Parathyroid adenoma (tissue), 2 donors: Measurements from ENCODE around the gene GHITM.

ENCODE experiments used
- H2AFZ ChIP-seq: fragments of 300-600 bp; sonication (generic); one replicate; pipeline ENCODE4 v1.7.0; 2017; ENCODE audit warnings: antibody characterized with exemption, mild to moderate bottlenecking
- H3K27ac ChIP-seq: fragments of 300-600 bp; sonication (generic); one replicate; pipeline ENCODE4 v1.7.0; 2017
- H3K27me3 ChIP-seq: fragments of 300-600 bp; sonication (generic); one replicate; pipeline ENCODE4 v1.7.0; 2017; ENCODE audit warnings: low read length; ENCODE audit not compliant: control insufficient read depth, insufficient read depth
- H3K36me3 ChIP-seq: fragments of 300-600 bp; sonication (generic); one replicate; pipeline ENCODE4 v1.7.0; 2017; ENCODE audit warnings: low read length; ENCODE audit not compliant: control insufficient read depth, insufficient read depth
- H3K4me1 ChIP-seq: fragments of 300-600 bp; sonication (generic); one replicate; pipeline ENCODE4 v1.7.0; 2017; ENCODE audit warnings: control low read depth
- H3K4me2 ChIP-seq: fragments of 300-600 bp; sonication (generic); one replicate; pipeline ENCODE4 v1.7.0; 2017; ENCODE audit warnings: low read length
- H3K4me3 ChIP-seq: fragments of 300-600 bp; sonication (generic); one replicate; pipeline ENCODE4 v1.7.0; 2017; ENCODE audit warnings: low read depth, low read length
- H3K79me2 ChIP-seq: fragments of 300-600 bp; sonication (generic); one replicate; pipeline ENCODE4 v1.7.0; 2017; ENCODE audit warnings: control low read depth
- H3K9ac ChIP-seq: fragments of 300-600 bp; sonication (generic); one replicate; pipeline ENCODE4 v1.7.0; 2017; ENCODE audit warnings: mild to moderate bottlenecking
- H3K9me3 ChIP-seq: fragments of 300-600 bp; sonication (generic); one replicate; pipeline ENCODE4 v1.7.0; 2017; ENCODE audit warnings: low read length; ENCODE audit not compliant: control insufficient read depth
- TF ChIP-seq, protein P1 (sequence below): fragments of 300-600 bp; sonication (generic); IDR thresholded peaks from one replicate; pipeline ENCODE4 v1.7.0; 2017; ENCODE audit warnings: antibody characterized with exemption, mild to moderate bottlenecking
- donor health status: primary hyperparathyroidism.

GHITM gene

DNA sequence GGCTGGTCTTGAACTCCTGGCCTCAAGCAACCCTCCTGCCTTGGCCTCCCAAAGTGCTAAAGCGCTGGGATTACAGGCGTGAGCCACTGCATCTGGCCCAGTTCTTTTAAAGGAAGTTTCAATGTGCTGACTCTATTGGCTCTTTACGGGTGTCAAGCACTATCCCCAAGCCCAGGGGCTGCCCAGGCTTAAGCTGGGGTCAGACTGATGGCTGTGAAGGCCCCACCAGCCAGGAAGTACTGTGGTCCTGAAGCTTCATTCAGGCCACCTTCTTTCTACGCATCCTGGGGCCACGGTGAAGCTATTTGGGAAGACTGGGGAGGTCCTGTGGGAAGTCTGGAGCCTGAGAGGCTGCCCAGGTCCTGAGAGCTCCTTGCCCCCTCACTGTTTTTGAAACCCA, 42.3 kb downstream of the GHITM start:
- no peak overlapping the region for H3K9ac ChIP-seq
- no peak overlapping the region for H3K27ac ChIP-seq
- no peak overlapping the region for H2AFZ ChIP-seq
- no peaks in the 10 kb centered on the region for H3K79me2 ChIP-seq
- no peak overlapping the region for H3K4me3 ChIP-seq
- H3K9me3 ChIP-seq = no peaks in the 10 kb centered on the region
- H3K27me3 ChIP-seq = no peaks in the 10 kb centered on the region
- no peaks in the 10 kb centered on the region for H3K36me3 ChIP-seq
- no peak overlapping the region for H3K4me2 ChIP-seq
- TF ChIP-seq, protein P1, sequence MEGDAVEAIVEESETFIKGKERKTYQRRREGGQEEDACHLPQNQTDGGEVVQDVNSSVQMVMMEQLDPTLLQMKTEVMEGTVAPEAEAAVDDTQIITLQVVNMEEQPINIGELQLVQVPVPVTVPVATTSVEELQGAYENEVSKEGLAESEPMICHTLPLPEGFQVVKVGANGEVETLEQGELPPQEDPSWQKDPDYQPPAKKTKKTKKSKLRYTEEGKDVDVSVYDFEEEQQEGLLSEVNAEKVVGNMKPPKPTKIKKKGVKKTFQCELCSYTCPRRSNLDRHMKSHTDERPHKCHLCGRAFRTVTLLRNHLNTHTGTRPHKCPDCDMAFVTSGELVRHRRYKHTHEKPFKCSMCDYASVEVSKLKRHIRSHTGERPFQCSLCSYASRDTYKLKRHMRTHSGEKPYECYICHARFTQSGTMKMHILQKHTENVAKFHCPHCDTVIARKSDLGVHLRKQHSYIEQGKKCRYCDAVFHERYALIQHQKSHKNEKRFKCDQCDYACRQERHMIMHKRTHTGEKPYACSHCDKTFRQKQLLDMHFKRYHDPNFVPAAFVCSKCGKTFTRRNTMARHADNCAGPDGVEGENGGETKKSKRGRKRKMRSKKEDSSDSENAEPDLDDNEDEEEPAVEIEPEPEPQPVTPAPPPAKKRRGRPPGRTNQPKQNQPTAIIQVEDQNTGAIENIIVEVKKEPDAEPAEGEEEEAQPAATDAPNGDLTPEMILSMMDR = no peak
- H3K4me1 ChIP-seq = no peaks in the 10 kb centered on the region

DNA sequence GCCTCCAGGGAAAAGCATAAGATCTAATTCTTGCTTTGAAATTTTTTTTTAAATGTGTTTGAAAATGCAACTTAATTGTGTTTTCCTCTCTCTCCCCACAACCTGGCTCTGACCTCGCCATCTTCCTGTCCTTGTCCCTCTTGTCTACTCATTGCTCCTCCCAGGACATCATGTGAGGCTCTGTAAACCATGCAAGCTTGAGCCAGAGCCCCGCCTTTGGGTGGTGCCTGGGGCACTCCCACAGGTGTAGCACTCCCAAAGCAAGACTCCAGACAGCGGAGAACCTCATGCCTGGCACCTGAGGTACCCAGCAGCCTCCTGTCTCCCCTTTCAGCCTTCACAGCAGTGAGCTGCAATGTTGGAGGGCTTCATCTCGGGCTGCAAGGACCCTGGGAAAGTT, 45.2 kb downstream of the GHITM start:
- H3K4me1 ChIP-seq = no peaks in the 10 kb centered on the region
- no peak overlapping the region for H2AFZ ChIP-seq
- no peaks in the 10 kb centered on the region for H3K9me3 ChIP-seq
- no peak overlapping the region for H3K27ac ChIP-seq
- no peak overlapping the region for H3K4me2 ChIP-seq
- H3K27me3 ChIP-seq = no peaks in the 10 kb centered on the region
- no peak overlapping the region for H3K4me3 ChIP-seq
- no peak overlapping the region for H3K9ac ChIP-seq
- H3K36me3 ChIP-seq = no peaks in the 10 kb centered on the region
- H3K79me2 ChIP-seq = no peaks in the 10 kb centered on the region
- TF ChIP-seq, protein P1 = no peak

DNA sequence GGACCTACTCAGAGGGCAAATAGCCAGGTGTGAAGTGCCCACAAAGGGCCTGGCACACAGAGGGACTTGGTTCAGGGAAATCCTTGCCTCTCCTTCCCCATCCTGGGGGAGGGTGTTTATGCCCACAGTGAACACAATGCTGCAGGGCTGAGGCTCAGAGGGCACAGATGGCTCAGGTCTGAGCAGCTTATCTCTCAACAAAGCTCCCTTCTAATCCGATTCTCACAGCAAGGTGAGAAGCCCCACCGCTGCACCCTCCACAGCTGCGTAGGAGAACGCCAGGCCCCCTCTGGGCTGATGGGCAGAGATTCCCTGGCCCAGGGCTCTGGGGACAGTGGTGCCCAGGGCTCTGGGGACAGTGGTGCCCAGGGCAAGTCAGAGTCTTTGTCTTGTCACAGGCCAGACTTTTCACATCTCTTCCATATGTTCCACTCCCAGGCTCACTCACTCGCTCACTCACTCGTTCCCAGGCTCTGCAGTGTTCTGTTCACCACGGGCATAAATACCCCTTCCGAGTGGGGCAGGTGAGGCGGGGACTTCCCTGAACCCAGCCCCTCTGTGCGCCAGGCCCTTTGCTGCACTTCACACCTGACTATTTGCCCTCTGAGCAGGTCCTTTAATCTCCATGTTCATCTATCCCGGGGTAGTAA, 46.3 kb downstream of the GHITM start:
- TF ChIP-seq, protein P1 = no peak
- H3K27me3 ChIP-seq = no peaks in the 10 kb centered on the region
- no peak overlapping the region for H3K27ac ChIP-seq
- H3K9me3 ChIP-seq = no peaks in the 10 kb centered on the region
- no peaks in the 10 kb centered on the region for H3K4me1 ChIP-seq
- no peak overlapping the region for H3K9ac ChIP-seq
- H3K4me2 ChIP-seq = no peak overlapping the region
- H3K4me3 ChIP-seq = no peak overlapping the region
- H2AFZ ChIP-seq = no peak overlapping the region
- no peaks in the 10 kb centered on the region for H3K36me3 ChIP-seq
- H3K79me2 ChIP-seq = no peaks in the 10 kb centered on the region

DNA sequence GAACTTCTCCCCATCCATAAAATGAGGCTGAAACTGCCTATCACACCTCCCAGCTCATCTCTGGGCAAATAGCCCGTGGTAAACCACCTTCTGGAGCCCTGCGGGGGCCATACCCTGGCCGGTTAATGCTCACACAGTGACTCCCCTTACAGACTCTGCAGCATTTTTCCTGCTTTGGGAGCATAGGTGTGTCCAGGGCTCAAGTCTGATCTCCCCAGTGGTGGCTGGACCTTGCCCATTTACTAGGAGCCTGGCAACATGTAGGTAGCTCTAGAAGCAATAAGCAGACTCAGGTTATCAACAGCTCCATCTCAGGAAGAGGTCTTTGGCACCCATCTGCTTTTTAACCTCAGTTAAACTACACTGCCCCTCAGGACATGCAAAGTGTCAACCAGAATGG, 49.5 kb downstream of the GHITM start:
- no peak overlapping the region for H3K4me3 ChIP-seq
- TF ChIP-seq, protein P1 = no peak
- no peak overlapping the region for H3K4me2 ChIP-seq
- H3K27ac ChIP-seq = no peak overlapping the region
- H3K9me3 ChIP-seq = no peaks in the 10 kb centered on the region
- no peak overlapping the region for H2AFZ ChIP-seq
- H3K79me2 ChIP-seq = no peaks in the 10 kb centered on the region
- no peaks in the 10 kb centered on the region for H3K4me1 ChIP-seq
- no peaks in the 10 kb centered on the region for H3K27me3 ChIP-seq
- no peak overlapping the region for H3K9ac ChIP-seq
- H3K36me3 ChIP-seq = no peaks in the 10 kb centered on the region

DNA sequence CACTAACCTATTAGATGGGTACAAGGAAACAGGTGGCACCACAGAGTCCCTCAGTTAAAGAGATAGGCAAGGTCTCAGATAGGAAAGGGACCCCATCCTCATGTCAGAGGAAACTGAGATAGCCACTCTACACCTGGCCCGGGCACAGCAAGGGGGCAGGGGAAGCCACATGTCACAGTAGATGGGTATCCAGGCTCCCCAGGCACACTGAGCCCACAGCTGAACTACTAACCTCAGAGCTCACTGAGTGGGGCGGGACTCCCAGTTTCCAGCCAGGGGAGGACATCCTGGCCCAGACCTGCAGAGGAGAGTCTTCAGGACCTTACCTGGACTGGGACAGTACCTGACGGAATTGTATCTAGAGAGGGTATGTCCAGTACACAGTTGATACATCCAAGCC, 51.3 kb downstream of the GHITM start:
- no peaks in the 10 kb centered on the region for H3K79me2 ChIP-seq
- TF ChIP-seq, protein P1 = no peak
- no peak overlapping the region for H2AFZ ChIP-seq
- no peaks in the 10 kb centered on the region for H3K4me1 ChIP-seq
- no peaks in the 10 kb centered on the region for H3K36me3 ChIP-seq
- H3K4me2 ChIP-seq = no peak overlapping the region
- H3K27me3 ChIP-seq = no peaks in the 10 kb centered on the region
- H3K9me3 ChIP-seq = no peaks in the 10 kb centered on the region
- no peak overlapping the region for H3K4me3 ChIP-seq
- no peak overlapping the region for H3K27ac ChIP-seq
- H3K9ac ChIP-seq = no peak overlapping the region
